Fibroblast of lung (primary cell): ENCODE results near the gene NFATC3. TPM values are rescaled to one million over a fixed set of nuclear protein-coding genes. Genes with fewer than 3 reads are reported as not detected.

Experiments used
- DNase-seq, 2 donors: peaks; one replicate each; pipeline versions ENCODE4 v3.0.0 to v3.0.0-alpha.2; 2010; ENCODE audit warnings: low read depth in 2 of 2
- H2AFZ ChIP-seq: 2 replicates; pipeline ENCODE4 v1.5.1; 2012; ENCODE audit warnings: low read length, control low read depth, inconsistent platforms
- H3K27ac ChIP-seq: 2 replicates; pipeline ENCODE4 v1.5.1; 2011; ENCODE audit warnings: low read length, control low read depth; ENCODE audit not compliant: insufficient read depth
- H3K27me3 ChIP-seq: 2 replicates; pipeline ENCODE4 v1.5.1; 2011; ENCODE audit warnings: mild to moderate bottlenecking, low read length; ENCODE audit not compliant: control insufficient read depth, insufficient read depth
- H3K36me3 ChIP-seq: 2 replicates; pipeline ENCODE4 v1.5.1; 2011; ENCODE audit warnings: low read length; ENCODE audit not compliant: control insufficient read depth, insufficient read depth
- H3K4me1 ChIP-seq: 2 replicates; pipeline ENCODE4 v1.5.1; 2011; ENCODE audit warnings: low read length; ENCODE audit not compliant: control insufficient read depth, insufficient read depth; ENCODE audit errors: extremely low read depth
- H3K4me2 ChIP-seq: 2 replicates; pipeline ENCODE4 v1.5.1; 2011; ENCODE audit warnings: low read length, control low read depth; ENCODE audit not compliant: insufficient read depth; ENCODE audit errors: extremely low read depth
- H3K4me3 ChIP-seq, 4 experiments: fragments of 200-600 bp in 1 of 4; sonication (generic) in 1 of 4; replicated peaks in 1 of 4; 2 replicates each; pipeline ENCODE4 v1.5.1; 2011 to 2016; ENCODE audit warnings: low read length in 4 of 4, low read depth in 3 of 4, mild to moderate bottlenecking in 3 of 4, control low read depth in 2 of 4, inconsistent platforms in 1 of 4, mixed read lengths in 1 of 4; ENCODE audit not compliant: insufficient read depth in 1 of 4; ENCODE audit errors: control extremely low read depth in 1 of 4
- H3K79me2 ChIP-seq: 2 replicates; pipeline ENCODE4 v1.5.1; 2012; ENCODE audit warnings: mild to moderate bottlenecking, low read length, inconsistent platforms; ENCODE audit not compliant: control insufficient read depth, insufficient read depth
- H3K9ac ChIP-seq: 2 replicates; pipeline ENCODE4 v1.5.1; 2011; ENCODE audit warnings: mild to moderate bottlenecking, low read length, control low read depth; ENCODE audit not compliant: insufficient read depth
- H3K9me3 ChIP-seq: 2 replicates; pipeline ENCODE4 v1.5.1; 2012; ENCODE audit warnings: low read depth, low read length; ENCODE audit not compliant: control insufficient read depth, insufficient read depth
- H4K20me1 ChIP-seq: 2 replicates; pipeline ENCODE4 v1.5.1; 2011; ENCODE audit warnings: low read length; ENCODE audit not compliant: control insufficient read depth, insufficient read depth; ENCODE audit errors: extremely low read depth
- EZH2 ChIP-seq: IDR thresholded peaks from 2 replicates; pipeline ENCODE4 v1.5.1; 2012; ENCODE audit warnings: low read length, control low read depth, mild to moderate bottlenecking; ENCODE audit errors: missing control alignments
- polyA plus RNA-seq, 2 donors: library from polyadenylated mRNA; depleted of rRNA in 1 of 2; stranded (reverse) in 1 of 2; unstranded in 1 of 2; fragments of >200 nt; gene quantifications; 2 replicates each; pipeline ENCODE4 v1.2.1, GENCODE V29; 2011 to 2012; ENCODE audit warnings: missing spikeins in 1 of 2
- total RNA-seq: library from RNA; depleted of rRNA; stranded (reverse); fragments of >200 nt; gene quantifications from 2 replicates; pipeline ENCODE4 v1.2.1, GENCODE V29; 2014
- TF ChIP-seq, protein P1 (sequence below), 2 donors: IDR thresholded peaks in 1 of 2; conservative IDR thresholded peaks in 1 of 2; 1 replicate in 1 of 2; 2 replicates in 1 of 2; pipeline ENCODE4 v1.5.1; 2011 to 2012; ENCODE audit warnings: low read length in 2 of 2, control low read depth in 1 of 2, inconsistent platforms in 1 of 2, low read depth in 1 of 2, mild to moderate bottlenecking in 1 of 2

Gene NFATC3
- total and polyA plus RNA-seq, 2 donors (not counting 1 experiment from before 2014, with no cell fraction given), result 9.6 to 10.6 TPM

DNA sequence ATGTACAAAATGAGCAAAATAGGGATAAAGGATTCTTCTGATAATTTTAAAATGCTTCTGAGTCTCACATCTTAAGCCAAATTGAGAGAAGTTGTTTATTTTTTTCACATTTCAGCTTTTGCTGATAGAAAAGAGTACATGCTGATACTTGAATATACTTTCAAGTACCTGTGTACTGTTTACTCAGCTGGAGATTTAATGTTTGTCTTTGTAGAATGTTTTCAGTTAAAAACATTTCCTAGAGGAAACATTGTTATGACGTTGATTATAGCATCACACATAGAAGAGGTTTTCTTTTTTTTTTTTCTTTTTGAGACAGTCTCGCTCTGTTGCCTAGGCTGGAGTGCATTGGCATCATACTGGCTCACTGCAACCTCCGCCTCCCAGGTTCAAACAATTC, 131.1 kb downstream of the NFATC3 start:
- no peak overlapping the region for H3K9ac ChIP-seq
- no peak for DNase-seq
- no peaks in the 10 kb centered on the region for H3K79me2 ChIP-seq
- H2AFZ ChIP-seq, result no peak overlapping the region
- no peaks in the 10 kb centered on the region for H4K20me1 ChIP-seq
- no peak overlapping the region for H3K4me3 ChIP-seq
- no peaks in the 10 kb centered on the region for H3K27me3 ChIP-seq
- no peak for TF ChIP-seq EZH2
- TF ChIP-seq, protein P1, sequence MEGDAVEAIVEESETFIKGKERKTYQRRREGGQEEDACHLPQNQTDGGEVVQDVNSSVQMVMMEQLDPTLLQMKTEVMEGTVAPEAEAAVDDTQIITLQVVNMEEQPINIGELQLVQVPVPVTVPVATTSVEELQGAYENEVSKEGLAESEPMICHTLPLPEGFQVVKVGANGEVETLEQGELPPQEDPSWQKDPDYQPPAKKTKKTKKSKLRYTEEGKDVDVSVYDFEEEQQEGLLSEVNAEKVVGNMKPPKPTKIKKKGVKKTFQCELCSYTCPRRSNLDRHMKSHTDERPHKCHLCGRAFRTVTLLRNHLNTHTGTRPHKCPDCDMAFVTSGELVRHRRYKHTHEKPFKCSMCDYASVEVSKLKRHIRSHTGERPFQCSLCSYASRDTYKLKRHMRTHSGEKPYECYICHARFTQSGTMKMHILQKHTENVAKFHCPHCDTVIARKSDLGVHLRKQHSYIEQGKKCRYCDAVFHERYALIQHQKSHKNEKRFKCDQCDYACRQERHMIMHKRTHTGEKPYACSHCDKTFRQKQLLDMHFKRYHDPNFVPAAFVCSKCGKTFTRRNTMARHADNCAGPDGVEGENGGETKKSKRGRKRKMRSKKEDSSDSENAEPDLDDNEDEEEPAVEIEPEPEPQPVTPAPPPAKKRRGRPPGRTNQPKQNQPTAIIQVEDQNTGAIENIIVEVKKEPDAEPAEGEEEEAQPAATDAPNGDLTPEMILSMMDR (conservative IDR thresholded peaks at IDR 0.05 in 1 of 2, IDR thresholded peaks at IDR 0.05 in 1 of 2; ENCODE audit: low read depth in 1 of 2, low read length in 2 of 2), result no peak
- no peak overlapping the region for H3K4me2 ChIP-seq
- no peak overlapping the region for H3K27ac ChIP-seq
- no peaks in the 10 kb centered on the region for H3K36me3 ChIP-seq
- H3K9me3 ChIP-seq, result no peaks in the 10 kb centered on the region
- H3K4me1 ChIP-seq, result no peaks in the 10 kb centered on the region

DNA sequence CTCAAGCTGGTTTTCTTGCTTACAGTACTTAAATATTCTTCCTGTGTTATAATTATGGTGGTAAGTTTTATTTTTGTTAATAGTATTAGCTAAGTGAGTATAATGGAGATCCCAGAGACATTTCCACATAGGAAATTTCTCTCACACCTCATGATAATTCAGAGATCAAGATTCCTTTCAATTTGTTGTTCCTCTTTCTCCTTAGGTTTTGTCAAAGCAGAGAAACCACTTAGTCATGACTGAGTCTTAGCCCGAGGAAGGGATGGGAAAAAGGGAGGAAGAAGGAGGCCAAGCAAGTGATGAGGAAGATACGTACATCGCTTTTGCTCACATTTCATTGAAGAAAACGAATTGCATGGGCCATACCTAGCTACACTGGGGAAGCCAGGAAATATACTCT, 132.3 kb downstream of the NFATC3 start:
- Histone ChIP-seq H3K9me3 (no peaks in the 10 kb centered on the region), H3K27me3 (no peaks in the 10 kb centered on the region), H3K79me2 (no peaks in the 10 kb centered on the region), H3K9ac (no peak overlapping the region), H3K36me3 (no peaks in the 10 kb centered on the region), H3K4me3 (no peak overlapping the region), H3K27ac (no peak overlapping the region), H3K4me2 (no peak overlapping the region), H3K4me1 (no peaks in the 10 kb centered on the region), H4K20me1 (no peaks in the 10 kb centered on the region), H2AFZ (no peak overlapping the region)
- no peak for DNase-seq
- no peak for TF ChIP-seq EZH2

DNA sequence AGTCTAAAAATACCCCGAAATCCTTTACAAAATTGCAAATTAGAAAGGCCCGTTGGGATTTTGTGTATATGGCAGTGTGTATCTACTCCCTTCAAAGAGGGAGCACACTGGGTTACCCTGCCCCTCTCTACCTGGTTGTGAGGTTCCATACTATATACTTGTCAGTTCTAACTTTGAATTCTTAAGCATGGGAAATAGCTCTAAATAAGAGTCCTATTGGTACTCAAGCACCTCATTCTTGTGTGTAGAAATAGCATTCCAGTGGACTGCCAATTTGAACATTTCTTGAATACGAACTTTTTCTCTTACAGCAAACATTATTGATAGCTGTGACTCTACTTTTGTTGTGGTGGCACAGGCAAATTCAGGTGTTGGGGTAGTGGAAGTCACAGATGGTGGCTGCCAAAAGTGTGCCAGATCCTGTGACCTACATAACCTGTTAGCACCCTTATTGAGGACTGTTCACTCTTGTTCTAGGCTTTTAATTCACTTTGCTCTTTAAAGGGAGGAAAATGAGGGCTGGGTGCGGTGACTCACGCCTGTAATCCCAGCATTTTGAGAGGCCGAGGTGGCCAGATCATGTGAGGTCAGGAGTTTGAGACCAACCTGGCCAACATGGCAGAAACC, 134.7 kb downstream of the NFATC3 start:
- Histone ChIP-seq H3K27me3 (no peaks in the 10 kb centered on the region), H3K36me3 (no peaks in the 10 kb centered on the region), H2AFZ (no peak overlapping the region), H3K79me2 (no peaks in the 10 kb centered on the region), H3K27ac (no peak overlapping the region), H3K9ac (no peak overlapping the region), H3K4me3 (no peak overlapping the region), H3K4me1 (no peaks in the 10 kb centered on the region), H3K4me2 (no peak overlapping the region), H4K20me1 (no peaks in the 10 kb centered on the region), H3K9me3 (no peaks in the 10 kb centered on the region)
- DNase-seq, result no peak
- TF ChIP-seq, protein P1 (conservative IDR thresholded peaks at IDR 0.05 in 1 of 2, IDR thresholded peaks at IDR 0.05 in 1 of 2; ENCODE audit: low read depth in 1 of 2, low read length in 2 of 2), result no peak
- TF ChIP-seq EZH2, result no peak
